Astrocyte of the spinal cord (primary cell): ENCODE data around the gene GPC1.
A peak's percentile ranks its signal among the peaks of the same experiment; 100 is the strongest.
"Not testable (repeated sequence)": the region's sequence is repeated elsewhere in the genome, so short reads cannot be mapped to it uniquely, and the experiment has no call there.

Experiments
- DNase-seq: peaks from one replicate; pipeline ENCODE4 v3.0.0; 2011; ENCODE audit warnings: low read depth, low spot score
- H3K4me3 ChIP-seq: 2 replicates; pipeline ENCODE4 v1.5.1; 2011; ENCODE audit warnings: low read depth, mild to moderate bottlenecking, low read length, moderate library complexity
- CTCF ChIP-seq: IDR thresholded peaks from 2 replicates; pipeline ENCODE4 v1.5.1; 2012; ENCODE audit warnings: low read depth, mild to moderate bottlenecking, low read length, inconsistent platforms
- in situ Hi-C: cut with HindIII; loops from 2 replicates; pipeline ENCODE4 v1.10.0; 2017; ENCODE audit warnings: low sequenced_read_pairs

The GPC1 gene

GRCh38 chr2:240491483-240491882 lies 56.0 kb downstream of the GPC1 start:
- H3K4me3 ChIP-seq = no peak overlapping the region
- TF ChIP-seq CTCF = no peak
- DNase-seq = no peak
- in situ Hi-C loops = no loop called here

- in situ Hi-C loops = no loop called here
- no peak for TF ChIP-seq CTCF
- no peak overlapping the region for H3K4me3 ChIP-seq
Observed at GRCh38 chr2:240494194-240494793, 58.8 kb downstream of the GPC1 start.

GRCh38 chr2:240494942-240495341 lies 59.5 kb downstream of the GPC1 start:
- H3K4me3 ChIP-seq, DNase-seq, in situ Hi-C loops: not testable (repeated sequence)
- TF ChIP-seq CTCF = peak; percentile 42

More at GRCh38 chr2:240494194-240494793, 58.8 kb downstream of the GPC1 start:
- DNase-seq = no peak

- TF ChIP-seq CTCF = peak; percentile 29
- peak; percentile 13 for DNase-seq
- H3K4me3 ChIP-seq = not testable (repeated sequence)
Observed at GRCh38 chr2:240497082-240497481, 61.6 kb downstream of the GPC1 start.

GRCh38 chr2:240498171-240498957 lies 62.9 kb downstream of the GPC1 start:
- DNase-seq = no peak
- H3K4me3 ChIP-seq = no peak overlapping the region
- no peak for TF ChIP-seq CTCF
- in situ Hi-C loops = no loop called here

More at GRCh38 chr2:240497082-240497481, 61.6 kb downstream of the GPC1 start:
- in situ Hi-C loops = not testable (repeated sequence)

GRCh38 chr2:240498958-240499260 lies 63.4 kb downstream of the GPC1 start:
- in situ Hi-C loops = no loop called here
- DNase-seq = no peak

More at GRCh38 chr2:240498958-240499260, 63.4 kb downstream of the GPC1 start:
- H3K4me3 ChIP-seq = no peak overlapping the region
- no peak for TF ChIP-seq CTCF
